ENCODE measurements around the gene TMTC2. TPM values are rescaled to one million over a fixed set of nuclear protein-coding genes. Genes with fewer than 3 reads are reported as not detected.

The TMTC2 gene
- total RNA-seq, 5 donors from 2014 or later (not counting 1 experiment from before 2014, with no cell fraction given), result 3.6 to 5.4 (median 4.4) TPM

GRCh38 chr12:82788594-82788993, 101.9 kb downstream of the TMTC2 start:
- no peaks in the 10 kb centered on the region for H3K9me3 Mint-ChIP-seq
- H3K4me1 Mint-ChIP-seq, result no peaks in the 10 kb centered on the region
- Histone ChIP-seq H3K4me1 (ENCODE audit: control insufficient read depth in 1 of 2, extremely low read depth in 1 of 2, insufficient read depth in 2 of 2, low read length in 2 of 2) (no peaks in the 10 kb centered on the region), H3K27me3 (replicated peaks in 1 of 2; ENCODE audit: control insufficient read depth in 2 of 2, extremely low read depth in 1 of 2, insufficient read depth in 2 of 2, low read length in 1 of 2) (no peaks in the 10 kb centered on the region), H3K9me3 (no peaks in the 10 kb centered on the region), H3K36me3 (ENCODE audit: control insufficient read depth in 2 of 2, extremely low read depth in 1 of 2, insufficient read depth in 1 of 2, low read length in 1 of 2) (no peaks in the 10 kb centered on the region), H3K27ac (ENCODE audit: low read length) (no peak overlapping the region), H3K4me3 (ENCODE audit: control insufficient read depth in 1 of 2, extremely low read depth in 1 of 2, low read length in 1 of 2) (no peak overlapping the region)
- no peak for DNase-seq
- ChIA-PET CTCF (no interaction called here), POLR2A (interaction anchor here in 1 of 2 donors (0.6 kb wide), 1 partner anchor 21 kb away, joined by 3 read pairs; no protein-coding TSS in a partner anchor)
- H3K4me3 Mint-ChIP-seq, result no peak overlapping the region
- H3K27me3 Mint-ChIP-seq, result no peaks in the 10 kb centered on the region
- no peak for ATAC-seq (replicated peaks in 1 of 4)
- H3K36me3 Mint-ChIP-seq, result peaks cover 4% of the 10 kb centered on the region
- H3K27ac Mint-ChIP-seq, result no peak overlapping the region

- H3K4me3 Mint-ChIP-seq, result no peak overlapping the region
These were observed 103.0 kb downstream of the TMTC2 start for GRCh38 chr12:82789674-82790073.

GRCh38 chr12:82793751-82794281, 107.1 kb downstream of the TMTC2 start:
- no peaks in the 10 kb centered on the region for H3K27me3 ChIP-seq (replicated peaks in 1 of 2; ENCODE audit: control insufficient read depth in 2 of 2, extremely low read depth in 1 of 2, insufficient read depth in 2 of 2, low read length in 1 of 2)
- WGBS (ENCODE audit: insufficient coverage), result 80% methylated on average over 4 of the region's 8 CpGs
- H3K27ac Mint-ChIP-seq, result no peak overlapping the region
- DNase-seq (no peak), ATAC-seq (replicated peaks in 1 of 4) (no peak)
- H3K9me3 Mint-ChIP-seq, result no peaks in the 10 kb centered on the region
- no peaks in the 10 kb centered on the region for H3K36me3 ChIP-seq (ENCODE audit: control insufficient read depth in 2 of 2, extremely low read depth in 1 of 2, insufficient read depth in 1 of 2, low read length in 1 of 2)
- H3K4me1 ChIP-seq (ENCODE audit: control insufficient read depth in 1 of 2, extremely low read depth in 1 of 2, insufficient read depth in 2 of 2, low read length in 2 of 2), result no peaks in the 10 kb centered on the region
- H3K36me3 Mint-ChIP-seq, result peaks cover 7% of the 10 kb centered on the region
- POLR2A ChIA-PET, result no interaction called here
- no peak overlapping the region for H3K27ac ChIP-seq (ENCODE audit: low read length)
- H3K27me3 Mint-ChIP-seq, result no peaks in the 10 kb centered on the region
- H3K4me3 ChIP-seq (ENCODE audit: control insufficient read depth in 1 of 2, extremely low read depth in 1 of 2, low read length in 1 of 2), result no peak overlapping the region
- H3K9me3 ChIP-seq, result no peaks in the 10 kb centered on the region
- no peak overlapping the region for H3K4me3 Mint-ChIP-seq
- H3K4me1 Mint-ChIP-seq, result no peaks in the 10 kb centered on the region
- CTCF ChIA-PET, result interaction anchor here in 1 of 2 donors (0.6 kb wide), 1 partner anchor 1227 kb away, joined by 3 read pairs; no protein-coding TSS in a partner anchor

More at GRCh38 chr12:82789674-82790073, 103.0 kb downstream of the TMTC2 start:
- Mint-ChIP-seq H3K27ac (no peak overlapping the region), H3K9me3 (no peaks in the 10 kb centered on the region), H3K27me3 (no peaks in the 10 kb centered on the region), H3K4me1 (no peaks in the 10 kb centered on the region), H3K36me3 (peaks cover 7% of the 10 kb centered on the region)
- H3K27ac ChIP-seq (ENCODE audit: low read length), result no peak overlapping the region
- no peak for DNase-seq
- ATAC-seq (replicated peaks in 1 of 4), result no peak
- ChIA-PET POLR2A (no interaction called here), CTCF (interaction anchor here (0.7 to 0.8 kb wide), 2 partner anchors 104 to 1678 kb away, joined by 3 to 5 read pairs; no protein-coding TSS in a partner anchor)
- H3K36me3 ChIP-seq (ENCODE audit: control insufficient read depth in 2 of 2, extremely low read depth in 1 of 2, insufficient read depth in 1 of 2, low read length in 1 of 2), result no peaks in the 10 kb centered on the region
- no peaks in the 10 kb centered on the region for H3K9me3 ChIP-seq
- H3K4me3 ChIP-seq (ENCODE audit: control insufficient read depth in 1 of 2, extremely low read depth in 1 of 2, low read length in 1 of 2), result no peak overlapping the region
- no peaks in the 10 kb centered on the region for H3K4me1 ChIP-seq (ENCODE audit: control insufficient read depth in 1 of 2, extremely low read depth in 1 of 2, insufficient read depth in 2 of 2, low read length in 2 of 2)
- no peaks in the 10 kb centered on the region for H3K27me3 ChIP-seq (replicated peaks in 1 of 2; ENCODE audit: control insufficient read depth in 2 of 2, extremely low read depth in 1 of 2, insufficient read depth in 2 of 2, low read length in 1 of 2)

- Mint-ChIP-seq H3K4me3 (no peak overlapping the region), H3K4me1 (no peaks in the 10 kb centered on the region), H3K27ac (no peak overlapping the region), H3K9me3 (no peaks in the 10 kb centered on the region), H3K36me3 (peaks cover 9% of the 10 kb centered on the region), H3K27me3 (no peaks in the 10 kb centered on the region)
- H3K36me3 ChIP-seq (ENCODE audit: control insufficient read depth in 2 of 2, extremely low read depth in 1 of 2, insufficient read depth in 1 of 2, low read length in 1 of 2), result no peaks in the 10 kb centered on the region
- no peak for ATAC-seq (replicated peaks in 1 of 4)
- no peak overlapping the region for H3K27ac ChIP-seq (ENCODE audit: low read length)
- H3K4me3 ChIP-seq (ENCODE audit: control insufficient read depth in 1 of 2, extremely low read depth in 1 of 2, low read length in 1 of 2), result no peak overlapping the region
- no peaks in the 10 kb centered on the region for H3K9me3 ChIP-seq
- WGBS (ENCODE audit: insufficient coverage), result no CpG with 5 or more reads among the region's 4 CpGs
- H3K4me1 ChIP-seq (ENCODE audit: control insufficient read depth in 1 of 2, extremely low read depth in 1 of 2, insufficient read depth in 2 of 2, low read length in 2 of 2), result no peaks in the 10 kb centered on the region
- no peaks in the 10 kb centered on the region for H3K27me3 ChIP-seq (replicated peaks in 1 of 2; ENCODE audit: control insufficient read depth in 2 of 2, extremely low read depth in 1 of 2, insufficient read depth in 2 of 2, low read length in 1 of 2)
- no peak for DNase-seq
- POLR2A ChIA-PET, result no interaction called here
- CTCF ChIA-PET, result no interaction called here
These were observed 110.8 kb downstream of the TMTC2 start for GRCh38 chr12:82797480-82797879.

GRCh38 chr12:82800185-82800584, 113.5 kb downstream of the TMTC2 start:
- no peaks in the 10 kb centered on the region for H3K4me1 ChIP-seq (ENCODE audit: control insufficient read depth in 1 of 2, extremely low read depth in 1 of 2, insufficient read depth in 2 of 2, low read length in 2 of 2)
- H3K9me3 ChIP-seq, result no peaks in the 10 kb centered on the region
- WGBS (ENCODE audit: insufficient coverage), result 90% methylated on average over 2 of the region's 2 CpGs
- ChIA-PET POLR2A (interaction anchor here in 1 of 2 donors (0.6 kb wide), 1 partner anchor 17 kb away, joined by 3 read pairs; no protein-coding TSS in a partner anchor), CTCF (no interaction called here)
- Mint-ChIP-seq H3K4me1 (no peaks in the 10 kb centered on the region), H3K27ac (no peak overlapping the region), H3K4me3 (no peak overlapping the region), H3K27me3 (no peaks in the 10 kb centered on the region), H3K36me3 (peaks cover 6% of the 10 kb centered on the region), H3K9me3 (no peaks in the 10 kb centered on the region)
- H3K27me3 ChIP-seq (replicated peaks in 1 of 2; ENCODE audit: control insufficient read depth in 2 of 2, extremely low read depth in 1 of 2, insufficient read depth in 2 of 2, low read length in 1 of 2), result no peaks in the 10 kb centered on the region
- H3K4me3 ChIP-seq (ENCODE audit: control insufficient read depth in 1 of 2, extremely low read depth in 1 of 2, low read length in 1 of 2), result no peak overlapping the region
- DNase-seq, result no peak
- no peak overlapping the region for H3K27ac ChIP-seq (ENCODE audit: low read length)
- no peak for ATAC-seq (replicated peaks in 1 of 4)
- no peaks in the 10 kb centered on the region for H3K36me3 ChIP-seq (ENCODE audit: control insufficient read depth in 2 of 2, extremely low read depth in 1 of 2, insufficient read depth in 1 of 2, low read length in 1 of 2)

- Histone ChIP-seq H3K27ac (ENCODE audit: low read length) (no peak overlapping the region), H3K36me3 (ENCODE audit: control insufficient read depth in 2 of 2, extremely low read depth in 1 of 2, insufficient read depth in 1 of 2, low read length in 1 of 2) (no peaks in the 10 kb centered on the region), H3K4me3 (ENCODE audit: control insufficient read depth in 1 of 2, extremely low read depth in 1 of 2, low read length in 1 of 2) (no peak overlapping the region), H3K4me1 (ENCODE audit: control insufficient read depth in 1 of 2, extremely low read depth in 1 of 2, insufficient read depth in 2 of 2, low read length in 2 of 2) (no peaks in the 10 kb centered on the region), H3K27me3 (replicated peaks in 1 of 2; ENCODE audit: control insufficient read depth in 2 of 2, extremely low read depth in 1 of 2, insufficient read depth in 2 of 2, low read length in 1 of 2) (no peaks in the 10 kb centered on the region), H3K9me3 (no peaks in the 10 kb centered on the region)
- Mint-ChIP-seq H3K4me3 (no peak overlapping the region), H3K9me3 (no peaks in the 10 kb centered on the region), H3K36me3 (peaks cover 6% of the 10 kb centered on the region), H3K4me1 (no peaks in the 10 kb centered on the region), H3K27ac (no peak overlapping the region), H3K27me3 (no peaks in the 10 kb centered on the region)
- WGBS (ENCODE audit: insufficient coverage), result 96% methylated on average over 17 of the region's 27 CpGs
- DNase-seq (no peak), ATAC-seq (replicated peaks in 1 of 4) (no peak)
- POLR2A ChIA-PET, result no interaction called here
- CTCF ChIA-PET, result no interaction called here
These were observed 115.4 kb downstream of the TMTC2 start for GRCh38 chr12:82801951-82802610.
